Measurements from ENCODE around the gene MCTS1.

DNA sequence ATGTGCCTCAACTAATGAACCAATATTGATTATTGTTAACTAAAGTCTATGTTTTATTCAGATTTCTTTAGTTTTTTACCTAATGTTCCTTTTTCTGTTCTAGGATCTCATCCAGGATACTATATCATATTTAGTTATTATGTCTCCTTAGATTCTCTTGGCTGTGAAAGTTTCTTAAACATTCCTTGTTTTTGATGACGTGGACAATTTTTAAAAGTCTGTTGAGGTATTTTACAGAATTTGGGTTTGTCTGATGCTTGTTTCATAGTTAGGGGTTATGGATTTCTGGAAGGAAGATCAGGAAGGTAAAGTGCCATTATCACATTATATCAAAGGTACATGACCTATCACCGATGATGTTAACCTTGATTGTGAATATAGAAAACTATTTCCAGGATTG is 18.2 kb upstream of the MCTS1 start:
- TF ChIP-seq, protein P1, sequence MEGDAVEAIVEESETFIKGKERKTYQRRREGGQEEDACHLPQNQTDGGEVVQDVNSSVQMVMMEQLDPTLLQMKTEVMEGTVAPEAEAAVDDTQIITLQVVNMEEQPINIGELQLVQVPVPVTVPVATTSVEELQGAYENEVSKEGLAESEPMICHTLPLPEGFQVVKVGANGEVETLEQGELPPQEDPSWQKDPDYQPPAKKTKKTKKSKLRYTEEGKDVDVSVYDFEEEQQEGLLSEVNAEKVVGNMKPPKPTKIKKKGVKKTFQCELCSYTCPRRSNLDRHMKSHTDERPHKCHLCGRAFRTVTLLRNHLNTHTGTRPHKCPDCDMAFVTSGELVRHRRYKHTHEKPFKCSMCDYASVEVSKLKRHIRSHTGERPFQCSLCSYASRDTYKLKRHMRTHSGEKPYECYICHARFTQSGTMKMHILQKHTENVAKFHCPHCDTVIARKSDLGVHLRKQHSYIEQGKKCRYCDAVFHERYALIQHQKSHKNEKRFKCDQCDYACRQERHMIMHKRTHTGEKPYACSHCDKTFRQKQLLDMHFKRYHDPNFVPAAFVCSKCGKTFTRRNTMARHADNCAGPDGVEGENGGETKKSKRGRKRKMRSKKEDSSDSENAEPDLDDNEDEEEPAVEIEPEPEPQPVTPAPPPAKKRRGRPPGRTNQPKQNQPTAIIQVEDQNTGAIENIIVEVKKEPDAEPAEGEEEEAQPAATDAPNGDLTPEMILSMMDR (IDR thresholded peaks at IDR 0.05): no peak
- no peak for TF ChIP-seq POLR2A (IDR thresholded peaks at IDR 0.05)

Measured in Peyer's patch (tissue), 4 donors.